ENCODE measurements around the gene PLCB1. TPM values are rescaled to one million over a fixed set of nuclear protein-coding genes. Genes with fewer than 3 reads are reported as not detected.

PLCB1 gene
- total and polyA plus RNA-seq, 2 of the 4 experiments (the other 2 are of a cell fraction) = 5.6 to 16.1 TPM

- dilution Hi-C loops (cut with HindIII; ENCODE audit: low sequenced_read_pairs, unreplicated experiment) (no loop called here), intact Hi-C loops (cut with micrococcal nuclease) (no loop called here), in situ Hi-C loops (cut with MboI; ENCODE audit: low sequenced_read_pairs) (no loop called here)
- Histone ChIP-seq H4K91ac (ENCODE audit: insufficient read depth, low read depth, low read length) (no peak overlapping the region), H3K27ac (ENCODE audit: insufficient read depth, low read length) (no peak overlapping the region), H3K18ac (ENCODE audit: low read depth, low read length) (no peak overlapping the region), H3K36me3 (ENCODE audit: control insufficient read depth, insufficient read depth, low read length) (no peaks in the 10 kb centered on the region), H2BK5ac (ENCODE audit: low read depth, low read length, poor library complexity, severe bottlenecking) (no peak overlapping the region), H2AK5ac (ENCODE audit: low read depth, low read length) (no peak overlapping the region), H3K56ac (ENCODE audit: extremely low read depth, insufficient read depth, low read length) (no peak overlapping the region), H3K27me3 (ENCODE audit: control insufficient read depth, insufficient read depth, low read length) (no peaks in the 10 kb centered on the region), H2AK9ac (replicated peaks; ENCODE audit: low read depth, low read length, poor library complexity) (no peak overlapping the region), H4K5ac (ENCODE audit: low read depth, low read length) (no peak overlapping the region), H2BK120ac (ENCODE audit: low read depth, low read length) (no peak overlapping the region), H2BK15ac (ENCODE audit: low read depth, low read length) (no peak overlapping the region), H3K9me1 (ENCODE audit: insufficient read depth, low read length) (no peaks in the 10 kb centered on the region), H3K9ac (ENCODE audit: low read depth, low read length) (no peak overlapping the region), H3K14ac (replicated peaks; ENCODE audit: low read depth, low read length) (no peak overlapping the region), H3K4me1 (ENCODE audit: control insufficient read depth, insufficient read depth, low read length) (no peaks in the 10 kb centered on the region), H3K4ac (ENCODE audit: low read depth, low read length) (no peak overlapping the region), H3K9me3 (ENCODE audit: control insufficient read depth, insufficient read depth, low read length) (no peaks in the 10 kb centered on the region), H3K4me3 (ENCODE audit: insufficient read depth, low read depth, low read length) (no peak overlapping the region), H4K8ac (ENCODE audit: low read depth in 2 of 2, low read length in 2 of 2) (no peak overlapping the region), H2AFZ (replicated peaks; ENCODE audit: low read length, poor library complexity) (no peak overlapping the region), H3K79me1 (ENCODE audit: low read depth in 1 of 2, low read length in 2 of 2) (no peaks in the 10 kb centered on the region; a peak in 1 of 4 replicates), H4K20me1 (ENCODE audit: insufficient read depth, low read length) (no peaks in the 10 kb centered on the region; the same call in 1 of the 2 replicates), H3K23ac (ENCODE audit: low read depth, low read length) (no peak overlapping the region), H3K4me2 (ENCODE audit: low read depth, low read length) (no peak overlapping the region), H2BK20ac (ENCODE audit: low read depth, low read length) (no peak overlapping the region)
- no TSS peak for BruUV-seq (replicated peaks)
- ChIA-PET POLR2A (ENCODE audit: unreplicated experiment) (no interaction called here), CTCF (no interaction called here)
- TF ChIP-seq RAD21 (IDR thresholded peaks at IDR 0.05; ENCODE audit: low read length) (no peak), CTCF (conservative IDR thresholded peaks at IDR 0.05; ENCODE audit: low read depth, low read length) (no peak), MAFK (IDR thresholded peaks at IDR 0.05; ENCODE audit: low read depth, low read length) (no peak), CEBPB (IDR thresholded peaks at IDR 0.05; ENCODE audit: low read depth, low read length) (no peak), SMC3 (IDR thresholded peaks at IDR 0.05; ENCODE audit: low read depth, low read length) (no peak)
- WGBS, 2 experiments (ENCODE audit: extremely low coverage in 2 of 2, insufficient read length in 1 of 2) = no CpG with 5 or more reads among the region's 8 CpGs
- ATAC-seq (ENCODE audit: low read depth) (no peak), DNase-seq (no peak)
Observed at GRCh38 chr20:8363970-8364733, 232.1 kb downstream of the PLCB1 start.
